NCI-H82 (cell line): ENCODE results near the gene PKD1.
"Not testable (repeated sequence)": the region's sequence is repeated elsewhere in the genome, so short reads cannot be mapped to it uniquely, and the experiment has no call there.

Experiments used
- DNase-seq: peaks from one replicate; lab custom pipeline; 2025; lab: John Stamatoyannopoulos, UW

Gene PKD1

GRCh38 chr16:2123706-2124376, 11.9 kb downstream of the PKD1 start:
- not testable (repeated sequence) for DNase-seq

- DNase-seq = not testable (repeated sequence)
Observed at GRCh38 chr16:2122934-2123683, 12.6 kb downstream of the PKD1 start.

DNA sequence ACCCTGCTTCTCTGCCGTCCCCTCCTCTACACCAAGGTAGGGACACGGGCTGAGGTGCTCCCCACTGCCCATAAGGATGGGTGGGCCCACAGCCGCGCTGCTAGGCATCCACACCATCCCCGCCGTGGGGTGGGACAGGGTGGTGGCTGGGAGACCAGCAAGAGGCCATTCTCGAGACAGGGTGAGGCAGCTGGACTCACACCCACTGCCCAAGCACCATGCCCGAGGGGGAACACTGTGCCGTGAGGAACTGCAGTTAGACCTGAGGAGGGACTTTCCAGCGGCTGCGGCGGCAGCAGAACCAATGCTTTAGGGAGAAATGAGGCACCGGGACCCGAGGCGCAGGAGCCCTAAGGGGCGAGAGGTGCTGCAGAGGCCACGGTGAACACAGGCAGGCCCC, 13.3 kb downstream of the PKD1 start:
- no peak for DNase-seq

DNA sequence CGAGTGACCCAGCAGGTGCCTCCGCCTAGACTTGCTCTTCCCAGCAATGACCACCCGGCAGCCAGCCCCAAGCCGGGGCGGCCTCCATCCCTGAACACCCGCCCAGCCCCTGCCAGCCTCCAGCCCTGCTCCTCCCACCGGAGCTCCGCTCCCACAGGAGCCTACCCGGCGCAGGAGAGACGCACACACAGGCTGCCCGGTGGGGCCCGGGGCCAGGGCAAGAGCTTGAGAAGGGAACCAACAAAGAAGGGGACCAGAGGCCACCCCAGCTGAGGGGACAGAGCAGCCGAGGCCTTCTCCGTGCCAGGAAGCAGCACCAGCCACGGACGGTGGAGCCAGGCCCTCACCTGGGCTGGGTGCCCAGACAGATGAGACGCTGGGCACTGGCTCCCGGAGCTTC, 13.8 kb downstream of the PKD1 start:
- no peak for DNase-seq

- DNase-seq = not testable (repeated sequence)
Observed at GRCh38 chr16:2121325-2121724, 14.4 kb downstream of the PKD1 start.

- not testable (repeated sequence) for DNase-seq
Observed at GRCh38 chr16:2117960-2118722, 17.6 kb downstream of the PKD1 start.

GRCh38 chr16:2117341-2117740, 18.4 kb downstream of the PKD1 start:
- DNase-seq = not testable (repeated sequence)

- DNase-seq = not testable (repeated sequence)
Observed at GRCh38 chr16:2116428-2116827, 19.3 kb downstream of the PKD1 start.

DNA sequence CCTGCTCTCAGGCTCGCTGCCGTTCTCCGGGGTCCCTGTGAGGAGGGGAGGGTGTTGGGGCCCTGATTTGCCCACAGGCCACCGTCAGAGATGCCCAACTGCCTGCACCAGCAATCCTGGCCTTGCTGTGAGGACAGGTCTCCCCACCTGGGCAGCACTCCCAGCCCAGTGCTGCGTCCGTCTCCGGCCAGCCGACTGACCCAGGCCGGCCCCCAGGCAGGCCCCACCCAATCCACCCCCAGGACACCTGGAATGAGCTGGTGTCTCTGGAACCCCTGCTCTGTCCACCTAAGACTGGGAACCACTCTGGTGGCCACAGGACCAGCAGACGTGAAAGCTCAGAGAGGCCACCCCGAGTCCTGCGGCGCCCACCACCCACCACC, 20.1 kb downstream of the PKD1 start:
- DNase-seq = no peak

DNA sequence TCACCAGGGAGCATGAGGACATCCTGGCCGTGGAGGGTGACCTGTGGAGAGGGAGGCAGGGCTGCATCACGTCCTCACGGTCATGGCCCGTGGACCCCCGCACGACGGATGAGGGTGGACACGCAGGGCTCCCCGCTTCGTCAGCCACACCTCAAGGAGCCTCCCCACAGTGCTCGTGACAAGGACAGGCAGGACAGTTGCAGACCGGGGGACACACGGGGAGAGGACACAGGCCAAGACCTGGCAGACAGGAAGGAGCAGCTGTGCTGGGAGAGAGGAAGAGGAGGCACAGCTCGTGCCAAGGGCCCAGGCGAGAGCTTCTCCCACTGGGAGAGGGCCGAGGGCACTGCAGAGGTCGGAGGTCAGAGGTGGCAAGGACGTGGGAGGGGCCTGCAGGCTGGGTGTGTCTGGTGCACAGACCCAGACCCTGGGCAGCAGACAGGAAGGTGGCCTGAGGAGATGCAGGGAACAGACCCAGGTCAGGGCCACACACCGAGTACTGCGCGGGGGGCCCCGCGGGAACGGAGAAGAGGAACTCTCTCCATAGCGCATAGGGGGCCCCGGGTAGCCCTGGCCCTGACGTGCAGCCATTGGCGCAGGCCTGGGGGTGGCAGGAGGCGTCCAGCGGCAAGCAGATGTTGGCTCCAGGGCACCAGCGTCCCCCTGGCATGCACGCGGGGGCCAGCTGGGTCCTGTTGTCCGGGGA, 20.7 kb downstream of the PKD1 start:
- DNase-seq = not testable (repeated sequence)

DNA sequence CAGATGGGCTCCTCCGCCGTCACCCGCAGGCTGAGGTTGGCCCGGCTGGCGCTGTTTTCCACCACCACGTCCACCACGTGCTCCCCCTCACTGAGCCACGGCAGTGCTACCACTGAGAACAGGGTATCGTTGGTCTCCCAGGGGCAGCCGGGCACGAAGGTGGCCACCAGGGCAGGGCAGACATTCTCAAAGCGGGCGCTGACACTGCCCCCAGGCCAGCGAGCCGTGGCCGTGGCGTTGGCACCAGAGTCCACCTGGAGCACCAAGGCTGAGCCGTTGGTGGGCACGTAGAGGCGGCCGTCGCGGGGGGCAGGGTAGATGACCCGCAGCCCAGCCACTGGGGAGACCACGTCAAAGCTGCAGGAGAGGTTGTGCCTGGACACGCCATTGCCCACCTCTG, 21.5 kb downstream of the PKD1 start:
- not testable (repeated sequence) for DNase-seq

- DNase-seq = not testable (repeated sequence)
Observed at GRCh38 chr16:2112539-2113106, 23.1 kb downstream of the PKD1 start.

GRCh38 chr16:2111412-2112335, 24.0 kb downstream of the PKD1 start:
- DNase-seq = not testable (repeated sequence)

DNA sequence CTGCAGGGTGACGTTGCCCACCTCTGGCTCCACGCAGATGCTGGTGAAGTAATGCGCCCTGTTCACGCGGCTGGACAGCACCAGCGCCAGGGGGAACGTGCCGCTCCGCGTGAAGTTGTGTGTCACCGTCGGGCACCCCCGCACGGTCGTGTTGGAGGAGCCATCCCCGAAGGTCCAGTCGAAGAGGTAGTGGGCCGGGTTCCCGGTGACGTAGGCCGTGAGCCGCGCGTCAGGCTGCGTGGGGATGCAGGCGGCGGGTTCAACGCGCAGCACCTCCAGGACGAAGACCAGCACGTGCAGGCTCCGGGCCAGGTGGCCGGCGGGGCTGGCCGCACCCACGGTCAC, 24.7 kb downstream of the PKD1 start:
- not testable (repeated sequence) for DNase-seq

- DNase-seq = not testable (repeated sequence)
Observed at GRCh38 chr16:2110332-2111008, 25.2 kb downstream of the PKD1 start.

GRCh38 chr16:2109872-2110271, 25.8 kb downstream of the PKD1 start:
- DNase-seq = not testable (repeated sequence)

DNA sequence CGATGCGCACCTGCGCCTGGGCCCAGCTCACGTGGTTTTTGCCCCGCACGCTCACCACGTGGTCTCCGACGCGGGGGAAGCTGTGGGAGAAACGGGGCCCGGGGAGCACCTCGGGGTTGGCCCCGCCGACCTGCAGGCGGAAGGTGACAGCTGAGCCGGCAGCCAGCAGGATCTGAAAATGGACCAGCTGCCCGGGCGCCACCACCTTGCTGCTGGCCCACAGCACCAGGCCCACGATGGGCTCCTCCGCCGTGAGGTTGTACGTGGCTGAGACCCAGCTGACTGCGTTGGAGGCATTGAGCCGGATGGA, 26.5 kb downstream of the PKD1 start:
- DNase-seq = not testable (repeated sequence)

- DNase-seq = not testable (repeated sequence)
Observed at GRCh38 chr16:2108446-2109270, 27.0 kb downstream of the PKD1 start.

- DNase-seq = not testable (repeated sequence)
Observed at GRCh38 chr16:2107791-2108125, 27.9 kb downstream of the PKD1 start.
